Measurements from ENCODE around the gene IRF4.

The IRF4 gene

GRCh38 chr6:428047-428603, 36.6 kb downstream of the IRF4 start:
- in situ Hi-C loops (cut with MboI; ENCODE audit: low pct_unique_long_range_greater_than_20kb, low sequenced_read_pairs) = no loop called here
- DNase-seq = peak; percentile 21

GRCh38 chr6:429515-430121, 38.1 kb downstream of the IRF4 start:
- DNase-seq = peak; percentile 43
- in situ Hi-C loops (cut with MboI; ENCODE audit: low pct_unique_long_range_greater_than_20kb, low sequenced_read_pairs) = no loop called here

GRCh38 chr6:431504-431903, 40.0 kb downstream of the IRF4 start:
- in situ Hi-C loops (cut with MboI; ENCODE audit: low pct_unique_long_range_greater_than_20kb, low sequenced_read_pairs) = no loop called here
- DNase-seq = no peak

GRCh38 chr6:431986-432385, 40.4 kb downstream of the IRF4 start:
- in situ Hi-C loops (cut with MboI; ENCODE audit: low pct_unique_long_range_greater_than_20kb, low sequenced_read_pairs) = no loop called here
- DNase-seq = no peak

GRCh38 chr6:434051-434705, 42.6 kb downstream of the IRF4 start:
- no peak for DNase-seq
- in situ Hi-C loops (cut with MboI; ENCODE audit: low pct_unique_long_range_greater_than_20kb, low sequenced_read_pairs) = no loop called here

- in situ Hi-C loops (cut with MboI; ENCODE audit: low pct_unique_long_range_greater_than_20kb, low sequenced_read_pairs) = no loop called here
- no peak for DNase-seq
These were observed 44.1 kb downstream of the IRF4 start for GRCh38 chr6:435441-436307.

GRCh38 chr6:436308-437036, 44.9 kb downstream of the IRF4 start:
- no peak for DNase-seq
- in situ Hi-C loops (cut with MboI; ENCODE audit: low pct_unique_long_range_greater_than_20kb, low sequenced_read_pairs) = no loop called here

GRCh38 chr6:437037-437392, 45.5 kb downstream of the IRF4 start:
- no peak for DNase-seq

GRCh38 chr6:438634-439170, 47.1 kb downstream of the IRF4 start:
- in situ Hi-C loops (cut with MboI; ENCODE audit: low pct_unique_long_range_greater_than_20kb, low sequenced_read_pairs) = no loop called here
- DNase-seq = no peak

More at GRCh38 chr6:437037-437392, 45.5 kb downstream of the IRF4 start:
- in situ Hi-C loops (cut with MboI; ENCODE audit: low pct_unique_long_range_greater_than_20kb, low sequenced_read_pairs) = no loop called here

- in situ Hi-C loops (cut with MboI; ENCODE audit: low pct_unique_long_range_greater_than_20kb, low sequenced_read_pairs) = no loop called here
- no peak for DNase-seq
These were observed 48.2 kb downstream of the IRF4 start for GRCh38 chr6:439641-440167.

- DNase-seq = no peak
- in situ Hi-C loops (cut with MboI; ENCODE audit: low pct_unique_long_range_greater_than_20kb, low sequenced_read_pairs) = no loop called here
These were observed 49.8 kb downstream of the IRF4 start for GRCh38 chr6:441126-441920.

- in situ Hi-C loops (cut with MboI; ENCODE audit: low pct_unique_long_range_greater_than_20kb, low sequenced_read_pairs) = no loop called here
- DNase-seq = no peak
These were observed 52.1 kb downstream of the IRF4 start for GRCh38 chr6:443621-444159.

- no peak for DNase-seq
- in situ Hi-C loops (cut with MboI; ENCODE audit: low pct_unique_long_range_greater_than_20kb, low sequenced_read_pairs) = no loop called here
These were observed 53.2 kb downstream of the IRF4 start for GRCh38 chr6:444653-445275.

GRCh38 chr6:445571-446417, 54.2 kb downstream of the IRF4 start:
- no peak for DNase-seq
- in situ Hi-C loops (cut with MboI; ENCODE audit: low pct_unique_long_range_greater_than_20kb, low sequenced_read_pairs) = no loop called here

GRCh38 chr6:446418-447366, 55.1 kb downstream of the IRF4 start:
- peak; percentile 14 for DNase-seq
- in situ Hi-C loops (cut with MboI; ENCODE audit: low pct_unique_long_range_greater_than_20kb, low sequenced_read_pairs) = no loop called here
